Astrocyte (in vitro differentiated cells and primary cell): Measurements from ENCODE around the gene LIF.

ENCODE experiments used
- CTCF ChIP-seq: IDR thresholded peaks from 2 replicates; pipeline ENCODE4 v1.5.1; 2011; ENCODE audit warnings: low read depth, mild to moderate bottlenecking, inconsistent platforms, low read length, moderate library complexity; ENCODE audit not compliant: insufficient read depth
- EZH2 ChIP-seq: IDR thresholded peaks from 2 replicates; pipeline ENCODE4 v1.6.1; 2012; ENCODE audit warnings: mild to moderate bottlenecking, low read length, inconsistent platforms; ENCODE audit not compliant: insufficient read depth

DNA sequence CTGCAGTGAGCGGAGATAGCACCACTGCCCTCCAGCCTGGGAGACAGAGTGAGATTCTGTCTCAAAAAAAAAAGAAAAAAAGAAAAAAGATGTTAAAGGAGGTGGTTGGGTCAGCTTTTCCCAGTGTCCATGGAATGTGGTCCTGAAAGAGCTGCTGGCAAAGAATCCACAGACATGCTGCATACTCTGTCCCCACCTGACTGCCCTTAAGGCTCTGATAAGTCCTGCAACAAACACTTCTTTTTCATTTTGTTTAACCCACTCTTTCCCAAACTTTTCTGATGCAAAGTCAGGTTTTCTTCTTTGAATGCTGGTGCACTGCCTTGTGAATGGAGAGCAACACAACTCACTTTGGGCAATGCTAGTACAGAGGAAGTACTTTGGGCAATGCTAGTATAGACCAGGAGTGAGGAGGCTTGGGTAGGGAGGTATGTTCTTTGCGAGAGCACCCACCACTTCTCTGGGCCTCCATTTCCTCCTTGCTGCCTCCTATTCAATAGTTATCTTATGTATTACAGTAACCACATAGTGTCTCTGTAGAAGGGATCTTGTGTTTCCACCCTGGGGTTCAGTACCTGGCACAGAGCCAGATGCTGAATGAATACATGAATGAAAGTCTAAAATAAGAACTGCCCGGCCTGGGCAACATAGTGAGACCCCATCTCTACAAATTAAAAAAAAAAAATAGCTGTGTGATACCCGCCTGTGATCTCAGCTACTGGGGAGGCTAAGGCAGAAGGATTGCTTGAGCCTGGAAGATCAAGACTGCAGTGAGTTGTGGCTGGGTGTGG lies 18.9 kb downstream of the LIF start:
- no peak for TF ChIP-seq EZH2
- TF ChIP-seq CTCF = no peak
